ENCODE data around the gene DGCR2. TPM values are rescaled to one million over a fixed set of nuclear protein-coding genes. Genes with fewer than 3 reads are reported as not detected.

DGCR2 gene
- total RNA-seq, 6 experiments from 2014 or later: 19.8 to 31.7 (median 24.7) TPM

DNA sequence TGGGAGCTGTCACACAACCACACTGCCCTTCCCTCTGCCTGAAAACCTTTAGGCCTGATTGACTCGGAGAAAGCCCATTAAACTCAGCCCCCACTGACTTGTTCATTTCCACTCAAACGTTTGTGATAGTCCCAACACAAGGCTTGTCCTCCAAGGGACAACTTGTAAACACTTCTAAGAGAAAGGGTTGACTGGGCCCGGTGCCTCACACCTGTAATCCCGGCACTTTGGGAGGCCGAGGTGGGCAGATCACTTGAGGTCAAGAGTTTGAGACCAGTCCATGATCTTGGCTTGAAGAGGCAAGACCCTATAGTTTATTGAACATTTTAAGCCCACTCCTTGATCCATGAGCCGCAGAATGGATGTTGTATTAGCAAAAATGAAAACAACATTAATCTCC is 122.8 kb downstream of the DGCR2 start:
- Histone ChIP-seq H3K36me3 (no peaks in the 10 kb centered on the region), H3K4me3 (no peak overlapping the region), H3K9me3 (no peaks in the 10 kb centered on the region), H3K27me3 (no peaks in the 10 kb centered on the region), H3K4me1 (peaks cover 0 to 6% (median 2%) of the 10 kb centered on the region in 4 donors), H3K27ac (no peak overlapping the region)
- intact Hi-C loops (cut with DNase I): no loop called here
- TF ChIP-seq POLR2A (IDR thresholded peaks at IDR 0.05): no peak
- TF ChIP-seq, protein P1, sequence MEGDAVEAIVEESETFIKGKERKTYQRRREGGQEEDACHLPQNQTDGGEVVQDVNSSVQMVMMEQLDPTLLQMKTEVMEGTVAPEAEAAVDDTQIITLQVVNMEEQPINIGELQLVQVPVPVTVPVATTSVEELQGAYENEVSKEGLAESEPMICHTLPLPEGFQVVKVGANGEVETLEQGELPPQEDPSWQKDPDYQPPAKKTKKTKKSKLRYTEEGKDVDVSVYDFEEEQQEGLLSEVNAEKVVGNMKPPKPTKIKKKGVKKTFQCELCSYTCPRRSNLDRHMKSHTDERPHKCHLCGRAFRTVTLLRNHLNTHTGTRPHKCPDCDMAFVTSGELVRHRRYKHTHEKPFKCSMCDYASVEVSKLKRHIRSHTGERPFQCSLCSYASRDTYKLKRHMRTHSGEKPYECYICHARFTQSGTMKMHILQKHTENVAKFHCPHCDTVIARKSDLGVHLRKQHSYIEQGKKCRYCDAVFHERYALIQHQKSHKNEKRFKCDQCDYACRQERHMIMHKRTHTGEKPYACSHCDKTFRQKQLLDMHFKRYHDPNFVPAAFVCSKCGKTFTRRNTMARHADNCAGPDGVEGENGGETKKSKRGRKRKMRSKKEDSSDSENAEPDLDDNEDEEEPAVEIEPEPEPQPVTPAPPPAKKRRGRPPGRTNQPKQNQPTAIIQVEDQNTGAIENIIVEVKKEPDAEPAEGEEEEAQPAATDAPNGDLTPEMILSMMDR (IDR thresholded peaks at IDR 0.05): no peak
- ATAC-seq (no peak), DNase-seq (no peak)
- 78% methylated on average over 5 of the region's 6 CpGs for WGBS (ENCODE audit: insufficient coverage, low coverage, low lambda C conversion rate, missing lambda C conversion rate)

- DNase-seq (no peak), ATAC-seq (no peak)
- no peaks in the 10 kb centered on the region for H3K36me3 ChIP-seq
- intact Hi-C loops (cut with DNase I): no loop called here
- no peak overlapping the region for H3K4me3 ChIP-seq
- H3K27ac ChIP-seq: no peak overlapping the region
- whole genome bisulfite sequencing (ENCODE audit: insufficient coverage, low coverage, low lambda C conversion rate, missing lambda C conversion rate): 26% methylated on average over 11 of the region's 12 CpGs
- TF ChIP-seq, protein P1 (IDR thresholded peaks at IDR 0.05): no peak
- TF ChIP-seq POLR2A (IDR thresholded peaks at IDR 0.05): no peak
- H3K27me3 ChIP-seq: no peaks in the 10 kb centered on the region
- H3K9me3 ChIP-seq: no peaks in the 10 kb centered on the region
- peaks cover 0 to 6% (median 2%) of the 10 kb centered on the region in 4 donors for H3K4me1 ChIP-seq
These were observed 123.2 kb downstream of the DGCR2 start for GRCh38 chr22:18999008-18999407.

GRCh38 chr22:18997925-18998315 is 124.3 kb downstream of the DGCR2 start:
- no peak overlapping the region for H3K4me3 ChIP-seq
- no peaks in the 10 kb centered on the region for H3K9me3 ChIP-seq
- intact Hi-C loops (cut with DNase I): no loop called here
- no peaks in the 10 kb centered on the region for H3K27me3 ChIP-seq
- peaks cover 0 to 4% (median 0%) of the 10 kb centered on the region in 4 donors for H3K4me1 ChIP-seq
- TF ChIP-seq, protein P1 (IDR thresholded peaks at IDR 0.05): no peak
- no peak for TF ChIP-seq POLR2A (IDR thresholded peaks at IDR 0.05)
- H3K27ac ChIP-seq: no peak overlapping the region
- DNase-seq: no peak
- 37% methylated on average over 17 of the region's 22 CpGs for WGBS (ENCODE audit: insufficient coverage, low coverage, low lambda C conversion rate, missing lambda C conversion rate)
- H3K36me3 ChIP-seq: no peaks in the 10 kb centered on the region
- ATAC-seq: no peak

DNA sequence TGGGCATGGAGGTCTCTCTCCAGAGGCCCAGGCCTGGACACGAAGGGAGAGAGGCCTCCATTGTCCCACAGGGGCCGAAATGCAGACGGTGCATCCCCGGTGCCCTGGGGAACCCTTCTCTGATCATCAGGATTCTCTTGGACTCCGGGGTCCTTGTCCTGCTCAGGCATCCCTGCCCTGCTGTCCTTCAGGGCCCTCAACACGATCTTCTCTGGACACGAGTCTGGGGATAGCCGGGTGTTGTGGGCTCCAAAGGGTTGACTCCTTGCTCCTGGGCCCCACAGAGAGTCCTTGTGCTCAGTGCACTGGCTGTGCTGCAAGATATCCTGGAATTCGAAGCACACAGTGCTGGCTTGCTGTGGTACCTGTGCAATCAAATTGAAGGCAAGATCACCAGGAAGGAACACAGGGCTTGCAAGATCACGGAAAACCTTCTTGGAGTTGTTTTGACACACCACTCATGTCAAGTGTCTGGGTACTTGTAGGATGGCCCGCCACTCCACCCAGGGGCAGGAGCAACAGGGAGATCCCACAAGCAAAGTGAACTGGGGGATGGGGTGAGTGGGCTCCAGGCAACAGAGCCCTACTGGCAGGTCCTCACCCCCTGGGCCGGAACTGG is 124.8 kb downstream of the DGCR2 start:
- ATAC-seq (no peak), DNase-seq (no peak)
- Histone ChIP-seq H3K9me3 (no peaks in the 10 kb centered on the region), H3K4me3 (no peak overlapping the region), H3K27me3 (no peaks in the 10 kb centered on the region), H3K4me1 (peaks cover 0 to 4% (median 0%) of the 10 kb centered on the region in 4 donors), H3K27ac (no peak overlapping the region), H3K36me3 (no peaks in the 10 kb centered on the region)
- WGBS (ENCODE audit: insufficient coverage, low coverage, low lambda C conversion rate, missing lambda C conversion rate): 83% methylated on average over 2 of the region's 12 CpGs
- TF ChIP-seq POLR2A (IDR thresholded peaks at IDR 0.05): no peak
- TF ChIP-seq, protein P1 (IDR thresholded peaks at IDR 0.05): no peak
- intact Hi-C loops (cut with DNase I): no loop called here
